HG02943 (cell line): Measurements from ENCODE around the gene EFNA2.
"Not testable (repeated sequence)": the region's sequence is repeated elsewhere in the genome, so short reads cannot be mapped to it uniquely, and the experiment has no call there.

Experiments used
- ATAC-seq: cut with Tn5 transposase; IDR thresholded peaks from one replicate; pipeline ENCODE4 v1.9.1; 2021; ENCODE audit warnings: mild to moderate bottlenecking, low read depth, moderate library complexity; ENCODE audit not compliant: unreplicated experiment

The EFNA2 gene

DNA sequence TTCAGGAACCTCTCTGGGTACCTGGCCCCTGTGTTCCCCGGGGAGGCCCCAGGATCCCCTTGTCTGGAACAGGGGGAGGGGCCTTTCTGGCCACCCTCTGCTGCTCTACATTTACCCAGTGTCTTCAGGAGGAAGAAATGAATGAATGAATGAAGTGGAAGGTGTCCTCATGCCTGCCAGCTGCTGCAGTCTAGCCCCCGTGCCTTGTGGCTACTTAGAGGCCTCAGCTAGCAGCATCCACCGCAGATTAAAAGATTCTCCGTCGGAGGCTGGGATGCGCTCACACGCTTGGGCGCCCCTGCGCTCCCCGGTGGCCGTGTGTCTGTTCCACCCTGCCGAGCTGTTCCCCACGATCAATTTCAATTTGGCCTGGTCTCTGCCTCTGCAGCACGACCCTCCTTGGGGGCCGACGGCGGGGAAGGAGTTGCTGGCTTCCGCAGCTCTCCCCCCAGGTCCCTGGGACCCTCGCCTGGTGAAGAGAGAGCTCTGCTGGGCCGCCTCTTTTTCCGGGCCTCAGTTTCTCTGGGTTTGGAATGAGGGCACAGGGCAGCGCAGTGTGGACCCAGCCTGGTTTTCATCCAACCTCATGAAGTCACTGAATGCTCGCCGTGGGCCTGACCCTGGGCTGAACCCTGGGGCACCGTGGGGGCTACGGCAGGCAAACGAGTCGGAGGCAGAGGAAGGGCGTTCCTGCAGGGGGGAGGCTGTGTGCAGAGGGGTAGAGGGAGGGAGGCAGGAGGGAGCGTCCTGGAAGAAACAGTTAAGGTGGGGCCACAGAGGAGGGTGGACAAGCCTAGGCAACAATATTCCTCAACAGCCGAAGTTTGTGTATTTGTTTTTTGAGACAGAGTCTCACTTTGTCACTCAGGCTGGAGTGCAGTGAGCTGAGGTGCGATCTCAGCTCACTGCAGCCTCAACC is 28.3 kb downstream of the EFNA2 start:
- ATAC-seq: no peak

DNA sequence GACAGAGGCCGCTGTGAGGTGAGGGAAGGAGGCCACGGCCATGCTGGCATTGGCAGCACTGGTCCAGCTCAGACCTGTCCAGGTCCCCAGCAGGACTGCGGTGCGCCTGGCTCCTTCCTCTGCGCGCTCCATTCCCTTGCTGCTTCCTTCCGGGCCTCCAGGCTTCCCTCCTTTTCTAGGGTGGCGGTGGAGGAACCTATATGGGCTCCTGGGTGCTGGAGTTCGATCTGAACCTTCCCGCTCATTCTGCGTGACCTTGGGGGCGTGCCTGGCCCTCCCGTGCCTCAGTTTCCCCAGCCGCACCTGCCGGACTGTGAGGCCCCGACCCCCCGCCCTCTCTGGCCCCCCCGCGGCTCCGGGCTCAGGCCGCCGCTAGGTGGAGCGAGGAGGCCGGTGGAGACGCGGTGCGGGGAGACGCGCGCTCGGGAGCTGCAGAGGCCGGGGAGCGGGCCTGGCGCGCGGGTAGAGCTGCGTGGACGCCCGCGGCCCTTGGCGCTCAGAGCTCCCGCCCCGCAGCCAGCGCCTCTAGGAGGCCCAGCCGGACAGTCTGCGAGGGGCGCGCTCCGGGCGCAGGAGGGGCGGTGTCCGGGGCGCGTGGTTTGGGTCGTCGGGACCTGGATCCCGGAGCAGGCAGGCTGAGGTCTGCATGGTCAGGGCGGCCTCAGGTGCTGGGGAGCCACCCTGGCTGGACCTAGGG is 29.9 kb downstream of the EFNA2 start:
- ATAC-seq: no peak

DNA sequence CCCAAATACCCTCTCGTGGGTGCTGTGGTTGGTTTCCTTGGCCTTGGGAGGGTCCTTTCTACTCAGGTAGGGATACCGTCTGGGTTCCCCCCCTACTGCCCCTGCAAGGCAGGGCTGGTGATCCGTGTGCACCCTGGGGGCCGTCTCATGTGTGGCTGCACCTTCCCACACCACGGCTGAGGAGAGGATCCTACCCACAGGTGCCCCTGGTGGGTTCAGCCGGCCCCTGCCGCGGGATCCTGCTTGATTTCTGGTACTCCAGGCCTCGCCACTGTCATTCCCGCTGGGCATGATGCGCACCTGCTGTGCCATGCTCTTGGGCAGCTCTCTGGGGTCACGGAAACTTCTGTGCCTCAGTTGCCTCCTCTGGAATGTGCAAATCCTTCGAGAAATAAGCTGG is 30.8 kb downstream of the EFNA2 start:
- ATAC-seq: no peak

DNA sequence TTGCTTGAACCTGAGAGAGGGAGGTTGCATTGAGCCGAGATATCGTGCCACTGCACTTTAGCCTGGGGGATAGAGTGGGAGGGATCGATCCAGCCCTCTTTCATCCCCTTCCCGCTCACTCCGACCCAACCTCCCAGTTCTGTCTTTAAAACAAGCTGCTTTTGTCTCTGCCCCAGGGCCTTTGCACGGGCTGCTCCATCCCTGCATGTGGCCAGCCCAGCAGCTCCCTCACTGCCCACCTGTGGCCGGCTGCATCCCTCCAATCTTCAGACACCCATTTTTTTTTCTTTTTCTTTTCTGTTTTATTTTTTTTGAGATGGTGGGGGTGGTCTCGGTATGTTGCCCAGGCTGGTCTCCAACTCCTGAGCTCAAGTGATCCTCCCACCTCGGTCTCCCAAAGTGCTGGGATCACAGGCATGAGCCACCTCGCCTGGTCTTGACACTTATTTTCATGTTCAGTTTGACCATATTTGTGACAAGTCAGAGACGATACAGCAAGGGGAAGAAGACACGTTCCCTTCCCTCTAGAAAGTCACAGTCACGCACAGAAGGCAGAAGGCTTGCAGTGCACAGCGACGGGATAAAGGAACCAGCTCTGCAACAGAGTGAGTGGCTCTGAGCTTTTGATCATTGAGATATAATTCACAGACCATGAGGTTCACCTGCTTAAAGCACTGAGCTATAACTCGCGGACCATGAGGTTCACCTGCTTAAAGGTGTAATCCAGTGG is 31.8 kb downstream of the EFNA2 start:
- no peak for ATAC-seq

DNA sequence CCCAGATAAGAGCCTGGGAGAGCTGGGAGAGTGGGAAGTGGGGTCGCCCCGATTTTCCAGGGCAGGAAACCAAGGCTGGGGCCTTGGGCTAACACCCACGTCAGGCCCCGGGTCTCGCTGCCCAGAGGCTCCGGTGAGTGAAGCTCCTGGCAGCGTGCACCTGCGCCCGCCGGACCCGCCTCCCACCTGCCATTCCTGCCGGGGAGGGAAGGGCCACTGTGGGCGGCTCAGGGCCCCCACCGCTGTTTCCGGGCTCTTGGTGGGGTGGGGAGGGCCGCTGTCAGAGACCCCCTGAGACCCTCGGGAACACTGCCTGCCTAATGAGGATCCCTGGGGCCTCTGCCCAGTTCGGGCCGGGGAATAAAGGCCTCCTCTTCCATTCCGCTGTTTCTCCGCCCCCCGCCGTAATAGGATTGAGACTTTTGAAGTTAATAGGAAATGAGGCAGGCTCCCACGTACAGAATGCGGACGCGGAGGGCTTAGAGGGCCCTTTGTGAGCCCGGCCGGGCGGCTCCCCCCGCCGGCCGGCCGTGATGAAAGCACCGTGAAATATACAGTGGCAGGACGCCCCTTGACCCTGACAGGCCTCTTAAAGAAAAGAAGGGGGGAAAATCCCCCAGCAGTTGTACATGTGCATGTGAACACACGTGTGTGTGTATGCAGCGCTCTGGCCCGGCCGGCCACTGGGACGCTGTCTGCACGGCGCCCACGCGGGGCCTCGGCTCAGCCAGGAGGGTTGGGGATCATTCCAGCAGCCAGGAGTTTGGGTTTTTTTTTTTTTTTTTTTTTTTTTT is 33.2 kb downstream of the EFNA2 start:
- ATAC-seq: no peak

DNA sequence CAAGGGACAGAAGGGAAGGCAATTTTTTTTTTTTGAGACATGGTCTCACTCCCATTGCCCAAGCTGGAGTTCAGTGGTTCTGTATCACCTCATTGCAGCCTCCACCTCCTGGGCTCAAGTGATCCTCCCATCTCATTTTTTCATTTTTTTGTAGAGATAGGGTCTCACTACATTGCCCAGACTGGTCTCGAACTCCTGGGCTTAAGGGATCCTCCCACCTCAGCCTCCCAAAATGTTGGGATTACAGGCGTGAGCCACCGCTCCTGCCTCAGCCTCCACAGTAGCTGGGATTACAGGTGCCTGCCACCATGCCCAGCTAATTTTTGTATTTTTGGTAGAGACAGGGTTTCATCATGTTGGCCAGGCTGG is 34.6 kb downstream of the EFNA2 start:
- ATAC-seq: not testable (repeated sequence)

DNA sequence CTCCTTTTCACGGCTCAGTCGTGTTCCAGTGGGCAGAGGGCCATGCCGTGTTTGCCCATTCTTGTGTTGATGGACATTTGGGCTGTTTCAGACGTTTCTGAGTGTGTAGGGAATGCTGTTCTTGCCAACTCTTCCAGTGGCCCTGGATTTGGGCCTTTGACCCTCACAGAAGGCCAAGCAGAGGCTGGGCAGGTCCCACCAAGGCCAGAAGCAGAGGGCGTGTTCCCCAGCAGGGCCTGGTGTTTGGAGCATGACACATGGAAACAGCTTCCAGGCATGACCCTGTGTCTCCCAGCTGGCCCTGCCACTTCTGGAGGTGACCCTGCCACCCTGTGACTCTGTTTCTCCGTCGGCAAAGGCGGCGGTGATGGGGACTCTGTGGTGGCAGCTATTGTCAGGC is 35.9 kb downstream of the EFNA2 start:
- ATAC-seq: no peak

DNA sequence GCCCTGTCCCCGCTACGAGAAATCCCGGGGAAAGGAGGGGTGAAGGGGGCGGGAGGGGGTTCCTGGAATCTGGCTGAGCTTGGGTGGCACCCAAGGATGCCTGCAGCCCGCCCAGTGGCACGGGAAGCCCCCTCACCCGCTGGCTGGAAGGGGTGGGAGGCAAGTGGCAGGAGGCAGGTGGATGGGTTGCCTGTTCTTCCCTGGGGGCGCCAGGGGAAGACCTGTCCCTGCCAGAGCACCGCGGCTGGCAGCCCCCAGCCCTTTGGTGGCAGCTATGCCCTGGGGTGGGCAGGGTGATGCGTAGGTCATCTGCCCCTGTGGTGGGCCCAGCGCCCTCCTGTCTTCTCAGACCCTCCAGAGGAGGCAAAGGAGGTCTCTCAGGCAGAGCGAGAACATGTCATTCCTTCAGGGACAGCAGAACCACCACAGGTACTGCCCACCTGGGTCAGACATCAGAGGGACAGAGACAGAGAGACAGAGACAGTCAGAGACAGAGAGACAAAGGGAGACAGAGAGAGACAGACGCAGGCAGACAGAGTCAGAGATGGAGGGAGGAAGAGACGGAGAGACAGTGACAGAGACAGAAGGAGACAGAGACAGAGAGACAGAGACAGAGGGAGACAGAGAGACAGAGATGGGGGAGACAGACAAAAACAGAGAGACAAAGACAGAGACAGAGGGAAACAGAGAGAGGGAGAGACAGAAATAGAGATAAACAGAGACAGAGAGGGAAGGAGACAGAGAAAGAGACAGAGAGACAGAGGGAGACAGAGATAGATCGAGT is 36.7 kb downstream of the EFNA2 start:
- ATAC-seq: no peak

DNA sequence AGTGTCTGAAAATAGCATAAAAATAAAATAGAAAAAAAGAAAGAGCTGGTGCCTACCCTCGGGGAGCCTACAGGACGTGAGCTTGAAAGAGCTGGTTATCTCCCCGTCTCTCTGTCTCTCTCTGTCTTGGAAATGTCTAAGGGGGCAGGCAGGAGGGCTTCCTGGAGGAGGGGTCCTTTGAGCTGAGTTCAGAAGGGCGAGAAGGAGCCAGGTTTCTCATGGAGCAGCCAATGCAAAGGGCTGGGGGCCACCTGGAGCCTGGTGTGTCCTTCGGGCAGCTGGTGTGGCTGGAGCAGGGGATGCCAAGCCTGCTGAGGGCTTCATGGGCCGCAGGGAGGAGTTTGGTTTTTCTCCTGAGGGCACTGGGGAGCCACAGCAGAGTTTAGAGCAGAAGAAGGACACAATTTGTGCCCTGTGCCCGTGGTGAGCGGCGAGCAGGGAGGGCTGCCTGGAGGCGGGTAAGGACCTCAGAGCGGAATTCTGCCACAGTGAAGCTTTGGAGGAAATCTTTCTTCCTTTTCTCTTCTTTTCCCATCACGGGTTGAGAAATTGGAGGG is 38.7 kb downstream of the EFNA2 start:
- ATAC-seq: no peak

DNA sequence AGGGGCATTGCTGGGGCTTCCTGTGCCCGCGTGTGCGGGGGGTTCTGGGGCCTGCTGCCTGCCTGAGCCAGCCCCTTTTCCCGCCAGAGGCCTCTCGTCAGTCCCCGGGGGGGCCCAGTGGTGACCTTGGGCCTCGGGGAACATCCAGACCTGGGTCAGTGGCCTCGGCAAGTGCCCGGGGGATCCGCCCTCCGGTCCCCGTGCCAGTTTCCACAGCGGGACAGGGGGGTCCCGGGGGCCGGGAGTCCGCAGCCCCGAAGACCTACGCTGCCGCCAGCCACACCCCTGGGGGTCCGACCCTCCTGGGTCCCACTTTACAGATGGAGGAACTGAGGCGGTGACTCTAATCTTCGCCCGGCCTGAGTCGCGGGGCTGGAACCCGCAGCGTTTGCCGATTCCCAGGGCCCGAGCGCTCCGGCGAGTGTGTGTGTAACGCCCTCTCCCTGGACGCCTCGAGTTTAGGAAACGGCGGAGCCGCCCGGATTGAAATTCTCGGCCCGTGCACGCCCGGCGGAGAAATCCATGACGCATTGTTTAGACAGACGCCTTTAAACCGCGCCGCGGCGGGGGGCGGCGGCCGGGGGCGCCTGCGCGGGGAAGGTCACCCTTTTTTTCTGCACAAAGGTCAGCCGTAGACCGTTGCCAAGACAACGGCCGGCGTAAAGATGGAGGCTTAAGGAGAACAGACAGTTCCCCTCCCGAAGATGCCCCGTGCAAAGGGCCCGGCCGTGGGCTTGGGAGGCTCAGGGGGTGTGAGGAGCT is 39.3 kb downstream of the EFNA2 start:
- no peak for ATAC-seq

DNA sequence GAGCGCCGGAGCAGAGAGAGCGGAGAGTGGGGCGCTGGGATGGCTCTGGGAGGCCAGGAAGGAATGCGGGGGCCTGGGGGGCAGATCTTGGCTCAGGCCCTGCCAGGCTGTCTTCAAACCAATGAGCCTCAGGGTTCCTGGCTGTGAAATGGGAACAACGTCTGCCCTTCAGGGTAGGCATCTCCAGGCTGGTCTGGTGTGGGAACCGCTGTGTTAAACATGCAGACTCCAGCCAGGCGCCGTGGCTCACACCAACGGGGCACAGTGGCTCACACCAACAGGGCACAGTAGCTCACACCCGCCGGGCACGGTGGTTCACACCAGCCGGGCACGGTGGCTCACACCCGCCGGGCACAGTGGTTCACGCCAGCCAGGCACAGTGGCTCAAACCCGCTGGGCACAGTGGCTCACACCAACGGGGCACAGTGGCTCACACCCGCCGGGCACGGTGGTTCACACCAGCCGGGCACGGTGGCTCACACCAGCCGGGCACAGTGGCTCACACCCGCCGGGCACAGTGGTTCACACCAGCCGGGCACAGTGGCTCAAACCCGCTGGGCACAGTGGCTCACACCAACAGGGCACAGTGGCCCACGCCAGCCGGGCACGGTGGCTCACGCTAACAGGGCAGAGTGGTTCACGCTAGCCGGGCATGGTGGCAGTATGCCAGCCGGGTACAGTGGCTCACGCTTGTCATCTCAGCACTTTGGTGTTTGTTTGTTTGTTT is 40.1 kb downstream of the EFNA2 start:
- ATAC-seq: no peak

DNA sequence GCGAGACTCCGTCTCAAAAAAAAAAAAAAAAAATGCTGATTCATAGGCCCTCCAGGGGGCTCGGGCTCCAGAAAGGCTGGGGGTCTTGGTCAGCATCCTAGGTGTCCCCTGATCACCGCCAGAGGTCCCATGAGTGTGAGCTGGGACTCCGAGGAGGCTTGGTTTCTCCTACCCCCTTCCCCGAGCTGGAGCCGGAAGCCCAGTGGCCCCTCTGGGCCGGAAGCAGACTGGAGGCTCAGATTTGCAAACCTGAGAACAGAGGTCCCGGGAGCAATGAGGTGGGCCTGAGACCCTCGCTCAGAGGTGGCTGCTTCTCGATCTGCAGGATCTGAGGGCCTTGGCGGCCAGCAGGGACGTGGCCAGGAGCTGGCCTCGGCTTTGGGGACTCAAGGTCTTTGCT is 41.5 kb downstream of the EFNA2 start:
- no peak for ATAC-seq

DNA sequence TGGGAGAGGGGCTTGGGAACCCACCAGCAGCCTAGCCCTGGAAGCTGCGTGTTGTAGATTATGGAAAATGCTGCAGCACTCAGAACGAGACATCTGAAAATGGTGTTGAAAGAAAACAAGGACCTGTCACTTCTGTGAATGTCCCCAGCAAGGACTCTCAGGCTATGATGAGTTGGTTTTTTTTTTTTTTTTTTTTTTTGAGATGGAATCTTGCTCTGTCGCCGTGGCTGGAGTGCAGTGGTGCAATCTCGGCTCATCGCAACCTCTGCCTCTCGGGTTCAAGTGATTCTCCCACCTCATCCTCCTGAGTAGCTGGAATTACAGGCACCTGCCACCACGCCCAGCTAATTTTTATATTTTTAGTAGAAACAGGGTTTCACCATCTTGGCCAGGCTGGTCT is 46.5 kb downstream of the EFNA2 start:
- not testable (repeated sequence) for ATAC-seq

DNA sequence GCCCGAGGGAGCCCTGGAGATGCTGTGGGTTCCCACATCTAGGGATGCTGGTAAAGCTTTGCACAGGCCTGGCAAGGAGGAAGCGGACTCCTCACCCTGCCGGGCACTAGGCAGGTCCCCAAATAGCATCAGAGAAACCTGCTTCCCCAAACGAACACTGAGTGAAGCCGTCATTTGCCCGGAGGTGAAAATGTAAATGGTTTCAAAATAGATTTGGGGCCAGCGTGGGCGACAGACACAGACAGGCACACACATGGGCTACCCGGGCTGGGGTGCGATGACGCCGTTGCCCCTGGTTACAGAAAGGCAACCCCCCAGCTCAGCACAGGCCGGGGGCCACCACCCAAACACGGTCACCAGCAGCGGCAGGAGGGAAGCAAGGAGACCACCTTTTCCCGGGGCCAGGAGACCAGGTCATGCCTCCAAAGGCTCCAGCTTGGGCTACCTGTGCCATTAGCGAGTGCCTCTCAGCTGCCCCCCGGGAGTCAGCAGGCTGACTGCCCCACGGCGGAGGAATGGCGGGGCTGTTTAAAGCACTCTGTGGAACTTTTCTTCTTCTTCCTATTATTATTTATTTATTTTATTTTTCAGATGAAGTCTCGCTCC is 50.5 kb downstream of the EFNA2 start:
- no peak for ATAC-seq

DNA sequence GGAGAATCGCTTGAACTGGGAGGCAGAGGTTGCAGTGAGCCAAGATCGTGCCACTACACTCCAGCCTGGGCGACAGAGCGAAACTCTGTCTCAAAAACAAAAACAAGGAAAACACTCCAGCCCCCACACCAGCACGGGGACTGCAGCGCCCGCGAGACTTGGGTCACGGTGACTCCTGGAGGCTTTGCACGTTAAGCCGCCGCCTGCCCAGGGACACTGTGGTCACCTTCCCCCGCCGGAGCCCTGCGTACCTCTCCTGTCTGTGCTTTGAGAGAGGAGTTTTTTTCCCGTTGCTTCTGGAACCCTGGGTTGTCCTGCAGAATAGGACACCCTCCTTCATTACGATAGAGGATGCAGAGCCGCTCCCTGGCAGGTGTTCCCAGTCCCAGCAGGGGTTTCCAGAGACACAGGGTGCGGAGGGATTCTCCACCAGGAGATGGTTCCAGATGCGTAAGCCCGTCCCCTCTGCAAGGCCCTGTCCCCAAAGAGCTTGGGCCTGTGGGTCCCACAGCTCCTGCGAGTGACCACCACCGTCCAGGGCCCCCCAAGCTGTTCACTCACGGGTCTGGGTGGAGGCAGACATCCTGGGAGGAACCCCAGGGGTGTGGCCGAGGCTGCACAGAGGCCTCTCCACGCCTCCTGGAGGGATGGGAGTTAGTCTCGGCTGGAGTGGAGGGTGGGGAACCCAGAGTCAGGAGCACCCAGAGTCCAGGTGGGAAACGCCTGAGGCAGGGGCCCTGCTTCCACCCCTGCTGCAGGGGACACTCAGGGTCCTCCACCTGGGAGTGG is 55.2 kb downstream of the EFNA2 start:
- ATAC-seq: no peak

DNA sequence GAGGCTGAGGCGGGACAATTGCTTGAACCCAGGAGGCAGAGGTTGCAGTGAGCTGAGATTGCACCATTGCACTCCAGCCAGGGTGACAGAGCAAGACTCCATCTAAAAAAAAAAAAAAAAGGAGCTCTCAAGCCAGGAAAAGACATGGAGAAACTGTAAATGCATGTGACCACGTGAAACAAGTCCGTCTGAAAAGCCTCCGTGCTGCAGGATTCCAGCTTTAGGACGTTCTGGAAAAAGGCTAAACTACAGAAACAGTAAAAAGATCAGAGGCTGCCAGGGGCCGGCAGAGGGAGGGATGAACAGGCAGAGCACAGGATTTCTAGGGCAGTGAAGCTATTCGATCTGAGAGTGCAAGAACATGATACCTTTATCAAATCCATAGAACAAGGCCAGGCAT is 57.4 kb downstream of the EFNA2 start:
- no peak for ATAC-seq

DNA sequence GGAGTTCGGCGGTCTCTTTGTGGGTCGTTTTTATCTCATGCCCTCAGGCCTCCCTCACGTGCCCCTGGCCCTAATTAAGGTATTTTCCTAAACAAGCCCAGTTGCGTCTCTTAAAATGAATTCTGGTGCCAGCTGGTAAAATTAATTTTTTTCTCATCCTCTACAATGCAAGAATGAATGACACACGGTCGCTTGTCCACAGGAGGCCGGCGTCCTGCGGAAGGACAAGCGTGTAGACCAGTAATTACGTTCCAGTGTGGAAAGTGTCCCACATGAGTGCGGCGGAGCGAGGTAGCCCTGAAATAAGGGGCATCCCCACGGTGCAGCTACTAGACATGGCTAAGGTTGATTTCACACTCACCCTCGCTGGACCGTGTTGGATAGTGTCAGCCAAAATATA is 63.5 kb downstream of the EFNA2 start:
- ATAC-seq: no peak
